Measurements from ENCODE around the gene C1orf146.
"Not testable (repeated sequence)": the region's sequence is repeated elsewhere in the genome, so short reads cannot be mapped to it uniquely, and the experiment has no call there.

The C1orf146 gene

DNA sequence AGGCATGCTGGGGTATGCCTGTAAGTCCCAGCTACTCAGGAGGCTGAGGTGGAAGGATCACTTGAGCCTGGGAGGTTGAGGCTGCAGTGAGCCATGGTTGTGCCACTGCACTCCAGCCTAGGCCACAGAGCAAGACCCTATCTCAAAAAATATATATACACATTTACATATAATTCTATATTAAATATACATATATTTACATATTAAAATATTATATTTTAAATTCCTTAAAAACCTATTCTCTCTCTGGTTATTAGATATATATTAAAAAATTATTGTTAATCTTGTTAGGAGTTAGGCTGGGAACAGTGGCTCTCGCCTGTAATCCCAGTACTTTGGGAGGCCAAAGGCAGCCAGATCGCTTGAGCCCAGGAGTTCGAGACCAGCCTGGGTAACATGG is 58.4 kb downstream of the C1orf146 start:
- Histone ChIP-seq H3K4me1 (ENCODE audit: control insufficient read depth, insufficient read depth, low read length) (no peaks in the 10 kb centered on the region), H3K4me3 (ENCODE audit: low read depth, low read length) (no peak overlapping the region), H3K27me3 (ENCODE audit: control insufficient read depth, insufficient read depth, low read length) (no peaks in the 10 kb centered on the region), H3K36me3 (ENCODE audit: control insufficient read depth, insufficient read depth, low read length) (peaks cover 4% of the 10 kb centered on the region), H3K9me3 (ENCODE audit: control insufficient read depth, insufficient read depth, low read length) (no peaks in the 10 kb centered on the region), H3K9ac (ENCODE audit: low read depth, low read length) (no peak overlapping the region)

GRCh38 chr1:92277105-92277723 is 59.5 kb downstream of the C1orf146 start:
- H3K27me3 ChIP-seq (ENCODE audit: control insufficient read depth, insufficient read depth, low read length), result no peaks in the 10 kb centered on the region
- no peaks in the 10 kb centered on the region for H3K9me3 ChIP-seq (ENCODE audit: control insufficient read depth, insufficient read depth, low read length)
- no peak overlapping the region for H3K4me3 ChIP-seq (ENCODE audit: low read depth, low read length)
- peaks cover 2% of the 10 kb centered on the region for H3K36me3 ChIP-seq (ENCODE audit: control insufficient read depth, insufficient read depth, low read length)
- no peak overlapping the region for H3K9ac ChIP-seq (ENCODE audit: low read depth, low read length)
- no peaks in the 10 kb centered on the region for H3K4me1 ChIP-seq (ENCODE audit: control insufficient read depth, insufficient read depth, low read length)

GRCh38 chr1:92279781-92280180 is 62.1 kb downstream of the C1orf146 start:
- not testable (repeated sequence) for H3K4me3 ChIP-seq (ENCODE audit: low read depth, low read length); H3K4me1 ChIP-seq (ENCODE audit: control insufficient read depth, insufficient read depth, low read length); H3K9me3 ChIP-seq (ENCODE audit: control insufficient read depth, insufficient read depth, low read length)

GRCh38 chr1:92281411-92281810 is 63.7 kb downstream of the C1orf146 start:
- not testable (repeated sequence) for H3K4me3 ChIP-seq (ENCODE audit: low read depth, low read length); H3K9ac ChIP-seq (ENCODE audit: low read depth, low read length); H3K4me1 ChIP-seq (ENCODE audit: control insufficient read depth, insufficient read depth, low read length); H3K36me3 ChIP-seq (ENCODE audit: control insufficient read depth, insufficient read depth, low read length); H3K9me3 ChIP-seq (ENCODE audit: control insufficient read depth, insufficient read depth, low read length); H3K27me3 ChIP-seq (ENCODE audit: control insufficient read depth, insufficient read depth, low read length)

More at GRCh38 chr1:92279781-92280180, 62.1 kb downstream of the C1orf146 start:
- H3K36me3 ChIP-seq (ENCODE audit: control insufficient read depth, insufficient read depth, low read length); H3K27me3 ChIP-seq (ENCODE audit: control insufficient read depth, insufficient read depth, low read length); H3K9ac ChIP-seq (ENCODE audit: low read depth, low read length): not testable (repeated sequence)

DNA sequence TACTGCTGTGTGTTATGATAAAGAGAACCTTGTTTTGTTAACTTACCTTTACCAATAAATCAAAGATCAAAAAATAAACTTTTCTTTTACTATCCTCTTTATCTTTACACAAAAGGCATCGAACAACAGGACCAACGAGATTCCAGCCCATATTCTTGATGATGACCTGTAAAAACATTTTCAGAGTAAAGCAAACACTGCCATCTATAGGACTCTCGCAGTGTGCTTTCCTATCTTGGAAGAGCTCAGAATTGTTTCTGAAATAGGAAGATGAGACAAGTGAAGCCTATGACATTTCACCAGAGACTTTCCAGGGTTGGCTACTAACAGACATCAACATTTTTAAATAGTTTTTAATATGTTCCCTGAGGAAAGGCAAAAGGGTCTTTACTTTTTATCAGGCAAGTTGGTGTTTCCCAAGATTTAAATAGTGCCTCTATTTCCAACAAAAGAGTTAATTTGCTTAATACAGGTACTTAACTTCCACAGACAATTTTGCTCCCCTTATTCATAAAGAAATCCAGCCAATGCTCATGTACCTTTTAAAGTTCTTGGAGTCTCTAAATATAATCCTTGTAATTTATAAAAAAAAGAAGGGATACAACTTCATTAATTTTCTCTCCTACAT is 73.8 kb downstream of the C1orf146 start:
- H3K27me3 ChIP-seq (ENCODE audit: control insufficient read depth, insufficient read depth, low read length), result no peaks in the 10 kb centered on the region
- no peak overlapping the region for H3K4me3 ChIP-seq (ENCODE audit: low read depth, low read length)
- H3K36me3 ChIP-seq (ENCODE audit: control insufficient read depth, insufficient read depth, low read length), result peaks cover 14% of the 10 kb centered on the region
- no peak overlapping the region for H3K9ac ChIP-seq (ENCODE audit: low read depth, low read length)
- no peaks in the 10 kb centered on the region for H3K9me3 ChIP-seq (ENCODE audit: control insufficient read depth, insufficient read depth, low read length)
- H3K4me1 ChIP-seq (ENCODE audit: control insufficient read depth, insufficient read depth, low read length), result no peaks in the 10 kb centered on the region

Data from iPS-15b (cell line).